Activated naive CD8-positive, alpha-beta T cell treated with anti-CD3 and anti-CD28 coated beads for 36 hours (primary cell): ENCODE measurements around the gene CDH23. TPM values are rescaled to one million over a fixed set of nuclear protein-coding genes. Genes with fewer than 3 reads are reported as not detected.

Source experiments
- DNase-seq: peaks from one replicate; pipeline ENCODE4 v3.0.0; 2021
- H3K27ac Mint-ChIP-seq: one replicate; pipeline ENCODE4 v1.8.0; 2022; ENCODE audit warnings: mild to moderate bottlenecking, moderate library complexity, mixed read lengths
- H3K27me3 Mint-ChIP-seq: one replicate; pipeline ENCODE4 v1.8.0; 2022; ENCODE audit warnings: mild to moderate bottlenecking, mixed read lengths
- H3K36me3 Mint-ChIP-seq: one replicate; pipeline ENCODE4 v1.8.0; 2021; ENCODE audit warnings: mild to moderate bottlenecking, mixed read lengths
- H3K4me1 Mint-ChIP-seq: one replicate; pipeline ENCODE4 v1.8.0; 2021; ENCODE audit warnings: mixed read lengths
- H3K4me3 Mint-ChIP-seq: one replicate; pipeline ENCODE4 v1.8.0; 2022; ENCODE audit warnings: mild to moderate bottlenecking, moderate library complexity, mixed read lengths
- H3K9me3 Mint-ChIP-seq: one replicate; pipeline ENCODE4 v1.8.0; 2022; ENCODE audit warnings: mixed read lengths
- total RNA-seq, 2 experiments: library from RNA; stranded (reverse); gene quantifications; one replicate each; pipeline ENCODE4 v1.2.3, GENCODE V29; 2021

Gene CDH23
- total RNA-seq, 2 experiments from 2014 or later: 1.4 TPM

DNA sequence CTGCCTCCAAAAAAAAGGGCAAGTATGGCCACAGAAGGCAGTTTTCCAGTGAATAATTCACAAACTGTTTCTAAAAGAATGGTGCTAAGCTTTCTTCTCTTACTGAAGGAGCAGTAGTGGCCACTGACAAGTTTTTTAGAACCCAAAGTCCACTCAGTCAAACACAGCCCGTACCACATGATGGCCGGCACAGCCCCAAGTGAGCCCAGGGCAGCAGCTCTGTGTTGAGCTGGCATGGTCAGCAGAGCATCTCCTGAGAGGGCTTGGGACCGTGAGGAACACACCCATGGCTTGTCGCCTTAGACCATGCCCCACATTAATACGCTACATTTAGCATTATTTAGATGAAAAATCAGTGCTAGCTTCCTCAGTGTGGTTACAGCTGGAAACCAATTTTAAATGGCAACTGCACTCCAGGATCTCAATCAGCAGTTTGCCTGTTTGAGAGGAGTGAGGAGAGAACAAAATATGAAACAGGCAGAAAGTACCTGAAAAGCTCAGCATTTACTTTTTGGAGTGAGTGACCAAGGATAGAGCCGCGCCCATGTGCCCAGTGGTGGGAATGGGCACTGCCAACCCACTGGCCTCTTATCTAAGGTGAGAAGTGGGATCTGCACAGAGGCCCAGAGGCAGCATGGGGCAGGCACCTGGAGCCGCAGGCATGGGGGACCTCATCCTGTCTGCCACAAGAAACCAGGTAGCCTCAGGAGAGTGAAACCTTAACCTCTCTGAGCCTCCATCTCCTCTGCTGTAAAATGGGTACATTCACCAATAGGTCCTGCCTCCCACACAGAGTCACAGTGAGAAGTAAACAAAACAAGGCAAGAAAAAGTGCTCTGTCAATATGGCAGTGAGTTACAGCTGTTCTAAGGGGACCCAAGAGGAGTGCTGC, 437.0 kb downstream of the CDH23 start:
- Mint-ChIP-seq H3K27ac (no peak overlapping the region), H3K4me1 (peaks cover 40% of the 10 kb centered on the region), H3K9me3 (peaks cover 1% of the 10 kb centered on the region), H3K27me3 (no peaks in the 10 kb centered on the region), H3K4me3 (no peak overlapping the region), H3K36me3 (peaks cover 22% of the 10 kb centered on the region)
- DNase-seq: no peak

DNA sequence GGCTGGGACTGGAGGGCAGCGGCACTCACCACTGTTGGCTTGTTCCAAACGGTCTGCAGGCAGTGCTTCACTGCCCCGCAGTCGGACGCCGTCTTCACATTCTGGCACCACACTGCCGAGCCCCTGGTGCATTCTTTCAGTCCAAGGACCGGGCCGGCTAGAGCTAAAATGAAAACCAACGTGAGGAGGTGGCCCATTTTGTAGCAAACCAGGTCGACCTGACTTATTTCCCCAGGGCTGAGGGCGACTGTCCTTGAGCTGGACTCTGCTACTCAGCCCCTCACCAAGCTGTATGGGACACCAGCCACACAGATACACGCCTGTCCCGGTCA, 437.6 kb downstream of the CDH23 start:
- peaks cover 1% of the 10 kb centered on the region for H3K9me3 Mint-ChIP-seq
- no peak overlapping the region for H3K4me3 Mint-ChIP-seq
- peaks cover 45% of the 10 kb centered on the region for H3K4me1 Mint-ChIP-seq
- no peak for DNase-seq
- no peaks in the 10 kb centered on the region for H3K27me3 Mint-ChIP-seq
- H3K36me3 Mint-ChIP-seq: peaks cover 18% of the 10 kb centered on the region
- H3K27ac Mint-ChIP-seq: no peak overlapping the region

DNA sequence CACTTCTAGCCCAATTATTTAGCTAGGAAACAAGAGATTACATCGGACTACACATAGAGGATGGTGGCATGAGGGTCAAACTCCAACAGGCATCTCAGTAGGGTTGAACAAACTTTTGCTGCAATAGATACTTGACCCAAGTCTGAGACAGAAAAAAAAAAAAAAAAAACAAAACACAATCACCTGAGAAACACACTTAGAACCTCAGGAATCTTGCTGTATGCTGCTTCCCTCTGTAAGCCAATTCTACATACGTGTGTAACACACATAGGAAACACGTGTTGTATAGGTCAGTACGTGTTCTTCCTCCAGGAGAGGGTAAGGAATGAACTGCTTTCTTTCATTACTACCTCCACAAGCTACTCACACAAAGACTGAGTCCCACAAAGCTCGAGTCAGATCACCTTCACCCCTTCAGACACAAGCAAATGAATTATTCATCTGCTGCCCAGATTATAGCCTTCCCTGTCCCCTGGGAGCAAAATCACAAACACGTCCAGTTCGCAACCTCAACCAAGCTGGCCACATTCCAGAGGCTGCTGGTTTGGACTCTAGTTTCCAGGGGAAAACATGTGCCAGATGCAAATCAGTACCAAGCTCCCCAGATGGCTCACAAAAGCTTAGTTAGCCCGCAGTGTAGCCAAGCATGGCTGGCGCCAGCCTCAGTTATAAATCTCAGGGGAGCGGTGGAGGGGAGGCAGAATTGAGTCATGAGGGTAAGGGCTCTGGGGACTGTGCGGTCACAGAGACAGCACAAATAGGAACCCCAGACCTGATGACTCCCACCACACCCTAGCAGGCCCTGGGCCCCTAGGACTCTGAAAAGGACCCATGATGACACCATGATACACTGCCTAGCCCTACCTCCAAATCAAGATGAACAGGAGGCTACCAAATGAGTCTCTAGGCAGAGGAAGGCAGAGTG, 439.2 kb downstream of the CDH23 start:
- Mint-ChIP-seq H3K27ac (no peak overlapping the region), H3K4me1 (peaks cover 57% of the 10 kb centered on the region), H3K9me3 (no peaks in the 10 kb centered on the region), H3K27me3 (no peaks in the 10 kb centered on the region), H3K4me3 (no peak overlapping the region), H3K36me3 (peaks cover 7% of the 10 kb centered on the region)
- no peak for DNase-seq

DNA sequence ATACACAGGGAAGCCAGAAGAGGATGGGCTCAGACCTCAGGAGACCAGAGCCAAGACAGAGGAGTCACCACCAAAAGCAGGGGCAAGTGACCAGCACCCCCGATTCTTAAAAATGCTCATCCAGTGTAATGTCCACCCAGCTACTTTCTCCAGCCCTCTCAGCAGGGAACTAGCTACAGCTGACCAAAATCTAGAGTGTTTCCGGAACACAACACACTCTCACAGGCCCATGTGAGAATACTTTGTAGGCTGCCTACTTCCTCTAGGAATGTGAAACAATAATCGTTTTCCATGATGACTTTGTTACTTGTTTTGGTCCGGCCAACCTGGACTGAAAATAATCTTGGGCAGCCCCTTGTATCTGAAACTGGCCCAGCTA, 439.9 kb downstream of the CDH23 start:
- no peak overlapping the region for H3K4me3 Mint-ChIP-seq
- no peaks in the 10 kb centered on the region for H3K9me3 Mint-ChIP-seq
- peaks cover 3% of the 10 kb centered on the region for H3K36me3 Mint-ChIP-seq
- no peak overlapping the region for H3K27ac Mint-ChIP-seq
- peaks cover 60% of the 10 kb centered on the region for H3K4me1 Mint-ChIP-seq
- no peak for DNase-seq
- H3K27me3 Mint-ChIP-seq: no peaks in the 10 kb centered on the region

DNA sequence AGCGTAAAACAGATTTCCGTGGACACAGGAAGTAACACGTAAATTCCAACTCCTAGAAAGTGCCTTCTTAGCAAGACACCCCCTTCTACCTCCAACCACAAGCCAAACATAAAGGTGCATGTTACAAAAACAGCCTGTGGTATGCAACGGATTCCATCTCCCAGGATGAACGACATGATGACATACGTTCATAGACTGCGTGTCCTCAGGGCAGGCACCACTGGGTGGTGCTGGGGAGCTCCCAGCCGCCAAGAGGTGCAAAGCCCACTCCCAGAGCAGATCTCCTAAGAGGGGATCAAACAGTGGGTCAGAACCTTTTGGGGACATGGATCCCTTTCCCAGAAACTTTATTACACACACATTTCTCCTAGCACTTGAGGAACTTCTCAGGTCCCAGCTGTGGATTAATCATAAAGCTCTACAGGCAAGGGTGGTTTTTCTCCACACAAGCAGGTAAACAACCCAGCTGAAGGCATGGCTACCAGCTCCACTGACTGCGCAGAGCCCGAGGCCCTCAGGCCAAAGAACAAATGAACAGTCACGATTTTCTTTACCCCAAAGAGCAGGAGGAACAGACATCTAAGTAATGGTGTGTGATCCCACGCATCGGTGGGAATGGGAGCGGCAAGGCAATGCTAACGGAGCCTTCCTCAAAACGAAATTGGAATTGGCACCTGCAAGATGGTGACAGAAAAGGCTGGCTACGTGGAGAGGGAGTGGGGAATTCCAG, 440.5 kb downstream of the CDH23 start:
- Mint-ChIP-seq H3K27me3 (no peaks in the 10 kb centered on the region), H3K9me3 (no peaks in the 10 kb centered on the region), H3K4me1 (peaks cover 63% of the 10 kb centered on the region), H3K27ac (no peak overlapping the region), H3K4me3 (no peak overlapping the region), H3K36me3 (peaks cover 2% of the 10 kb centered on the region)
- peak; percentile 14 for DNase-seq

DNA sequence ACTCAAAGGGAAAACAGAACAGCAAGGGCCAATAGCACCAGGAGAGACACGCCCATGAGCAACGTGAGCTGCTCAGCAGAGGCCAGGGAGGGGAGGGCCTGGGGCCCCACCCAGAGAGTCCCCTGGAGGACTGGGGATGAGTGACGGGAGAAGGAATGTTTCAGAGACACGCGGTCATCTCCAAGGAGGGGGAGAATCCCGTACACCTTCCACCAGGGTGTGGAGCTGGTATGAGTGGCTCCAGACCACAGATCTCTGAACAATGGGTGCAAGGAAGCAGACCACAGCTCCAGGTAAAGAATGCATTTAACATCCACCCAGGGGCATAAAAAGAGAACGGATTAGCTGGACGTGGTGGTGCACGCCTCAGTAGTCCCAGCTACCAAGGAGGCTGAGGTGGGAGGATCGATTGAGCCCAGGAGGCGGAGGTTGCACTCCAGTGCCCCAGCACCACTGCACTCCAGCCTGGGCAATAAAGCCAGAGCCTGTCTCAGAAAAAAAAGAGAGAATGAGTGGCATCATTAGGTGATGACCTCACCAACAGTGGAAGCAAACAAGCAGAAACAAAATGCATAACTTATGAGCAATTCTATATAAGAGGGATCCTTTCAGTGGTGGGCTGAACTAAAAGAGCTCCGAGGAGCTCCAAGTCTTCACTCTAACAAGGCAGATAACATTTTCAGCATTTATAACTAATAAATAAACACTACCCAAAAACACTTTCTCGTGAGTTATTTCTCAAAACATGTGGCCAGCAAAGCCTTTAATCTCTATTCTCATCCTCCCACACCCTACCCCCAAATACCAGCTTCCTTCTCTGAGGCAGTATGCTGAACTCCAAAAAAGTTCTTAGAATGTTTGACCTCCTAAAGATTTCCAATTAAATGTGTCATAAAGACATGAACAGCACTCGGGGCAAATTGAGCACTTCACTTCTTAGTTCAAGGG, 441.8 kb downstream of the CDH23 start:
- Mint-ChIP-seq H3K27ac (peak overlapping the region; percentile 5), H3K27me3 (no peaks in the 10 kb centered on the region)

GRCh38 chr10:71840177-71840957, 443.6 kb downstream of the CDH23 start:
- Mint-ChIP-seq H3K4me3 (no peak overlapping the region), H3K27me3 (no peaks in the 10 kb centered on the region), H3K9me3 (peaks cover 2% of the 10 kb centered on the region), H3K36me3 (peaks cover 3% of the 10 kb centered on the region), H3K4me1 (peaks cover 76% of the 10 kb centered on the region), H3K27ac (no peak overlapping the region)
- DNase-seq: no peak

More for the DNA sequence above, 441.8 kb downstream of the CDH23 start:
- H3K9me3 Mint-ChIP-seq: no peaks in the 10 kb centered on the region
- peaks cover 68% of the 10 kb centered on the region for H3K4me1 Mint-ChIP-seq
- no peak for DNase-seq
- peaks cover 2% of the 10 kb centered on the region for H3K36me3 Mint-ChIP-seq
- no peak overlapping the region for H3K4me3 Mint-ChIP-seq

GRCh38 chr10:71840958-71841335, 444.2 kb downstream of the CDH23 start:
- Mint-ChIP-seq H3K4me3 (no peak overlapping the region), H3K27ac (no peak overlapping the region), H3K36me3 (peaks cover 3% of the 10 kb centered on the region), H3K27me3 (no peaks in the 10 kb centered on the region), H3K4me1 (peaks cover 80% of the 10 kb centered on the region), H3K9me3 (peaks cover 2% of the 10 kb centered on the region)
- no peak for DNase-seq

- Mint-ChIP-seq H3K4me1 (peaks cover 73% of the 10 kb centered on the region), H3K4me3 (no peak overlapping the region)
Observed at GRCh38 chr10:71842422-71842821, 445.7 kb downstream of the CDH23 start.

GRCh38 chr10:71842856-71843686, 446.4 kb downstream of the CDH23 start:
- H3K4me3 Mint-ChIP-seq: no peak overlapping the region
- H3K4me1 Mint-ChIP-seq: peaks cover 70% of the 10 kb centered on the region
- H3K27ac Mint-ChIP-seq: no peak overlapping the region
- DNase-seq: no peak
- H3K27me3 Mint-ChIP-seq: no peaks in the 10 kb centered on the region
- H3K9me3 Mint-ChIP-seq: peaks cover 2% of the 10 kb centered on the region
- H3K36me3 Mint-ChIP-seq: peaks cover 3% of the 10 kb centered on the region

More at GRCh38 chr10:71842422-71842821, 445.7 kb downstream of the CDH23 start:
- no peak for DNase-seq
- Mint-ChIP-seq H3K27me3 (no peaks in the 10 kb centered on the region), H3K27ac (no peak overlapping the region), H3K9me3 (peaks cover 2% of the 10 kb centered on the region), H3K36me3 (peaks cover 3% of the 10 kb centered on the region)

- peaks cover 8% of the 10 kb centered on the region for H3K36me3 Mint-ChIP-seq
- peaks cover 70% of the 10 kb centered on the region for H3K4me1 Mint-ChIP-seq
- H3K4me3 Mint-ChIP-seq: no peak overlapping the region
Observed at GRCh38 chr10:71844084-71844483, 447.4 kb downstream of the CDH23 start.

GRCh38 chr10:71844695-71845094, 448.0 kb downstream of the CDH23 start:
- Mint-ChIP-seq H3K4me3 (no peak overlapping the region), H3K27ac (no peak overlapping the region), H3K4me1 (peaks cover 72% of the 10 kb centered on the region), H3K36me3 (peaks cover 8% of the 10 kb centered on the region), H3K9me3 (peaks cover 2% of the 10 kb centered on the region), H3K27me3 (no peaks in the 10 kb centered on the region)
- DNase-seq: no peak

More at GRCh38 chr10:71844084-71844483, 447.4 kb downstream of the CDH23 start:
- no peak for DNase-seq
- H3K27ac Mint-ChIP-seq: no peak overlapping the region
- no peaks in the 10 kb centered on the region for H3K27me3 Mint-ChIP-seq
- H3K9me3 Mint-ChIP-seq: peaks cover 2% of the 10 kb centered on the region
